Measurements from ENCODE around the gene OSTF1.
A peak's percentile ranks its signal among the peaks of the same experiment; 100 is the strongest.

The OSTF1 gene, protein sequence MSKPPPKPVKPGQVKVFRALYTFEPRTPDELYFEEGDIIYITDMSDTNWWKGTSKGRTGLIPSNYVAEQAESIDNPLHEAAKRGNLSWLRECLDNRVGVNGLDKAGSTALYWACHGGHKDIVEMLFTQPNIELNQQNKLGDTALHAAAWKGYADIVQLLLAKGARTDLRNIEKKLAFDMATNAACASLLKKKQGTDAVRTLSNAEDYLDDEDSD

DNA sequence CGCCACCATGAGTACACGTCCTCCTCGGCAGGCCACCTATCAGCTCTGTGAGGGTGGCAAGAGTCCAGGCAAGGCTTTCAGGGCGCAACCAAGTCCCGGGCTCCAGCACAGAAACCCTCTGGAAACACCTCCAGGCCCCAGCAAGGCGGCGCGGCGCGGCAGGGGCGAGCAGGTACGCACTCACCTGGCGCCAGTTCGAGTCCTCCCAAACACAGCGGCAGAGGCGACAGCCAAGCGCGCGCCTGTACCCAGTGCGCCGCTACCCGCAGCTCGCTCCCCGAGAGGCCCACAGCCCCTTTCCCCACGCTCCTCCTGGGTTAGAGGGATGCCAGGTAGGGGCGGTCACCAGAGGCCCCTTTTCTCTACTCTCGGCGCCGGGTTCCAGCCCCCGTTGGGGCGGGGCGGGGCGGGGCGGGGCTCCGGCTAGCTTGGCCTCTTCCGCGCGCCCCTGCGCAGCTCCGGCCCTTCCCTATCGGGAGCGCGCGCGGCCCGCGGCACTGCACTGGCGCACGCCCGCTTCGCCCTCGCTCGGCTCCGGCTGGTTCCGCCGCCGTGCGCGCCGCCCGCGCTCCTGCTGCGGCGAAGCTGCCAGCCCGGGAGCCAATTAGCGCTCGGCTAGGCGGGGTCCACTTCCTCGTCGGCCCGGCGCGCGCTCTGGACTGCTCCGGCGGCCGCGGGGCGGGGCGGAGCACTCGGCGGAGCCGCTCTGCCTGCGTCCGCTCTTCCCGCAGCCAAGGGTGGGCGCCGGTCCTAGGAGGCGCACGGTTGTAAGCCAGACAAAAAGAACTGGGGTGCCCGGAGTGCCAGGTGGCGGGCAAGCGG lies at the start of gene OSTF1, which contains the start of gene NMRK1:
TSS of gene OSTF1 (plus strand) at position 691 of the 822 bp plus-strand sequence. CDS start 179 bp downstream, outside the sequence.
TSS of gene NMRK1 (minus strand) at position 332 of the 822 bp plus-strand sequence. CDS start 5,040 bp downstream, outside the sequence.
- no peak for TF ChIP-seq CTCF (IDR thresholded peaks at IDR 0.05; ENCODE audit: low read depth, low read length)
- peak within 1 kb of the TSS; percentile 92 to 98 for H3K4me3 ChIP-seq (replicated peaks in 1 of 2; ENCODE audit: low read depth in 2 of 2, low read length in 2 of 2)
- peak; percentile 94 to 98 for DNase-seq (ENCODE audit: low read depth in 2 of 2)

GRCh38 chr9:75039009-75039408 lies 49.3 kb upstream of the OSTF1 start:
- no peak for TF ChIP-seq CTCF (IDR thresholded peaks at IDR 0.05; ENCODE audit: low read depth, low read length)
- DNase-seq (ENCODE audit: low read depth in 2 of 2): peak; percentile 58 to 70
- H3K4me3 ChIP-seq (replicated peaks in 1 of 2; ENCODE audit: low read depth in 2 of 2, low read length in 2 of 2): no peak overlapping the region

- DNase-seq (ENCODE audit: low read depth in 2 of 2): no peak
Observed at GRCh38 chr9:75039801-75040200, 48.5 kb upstream of the OSTF1 start.

DNA sequence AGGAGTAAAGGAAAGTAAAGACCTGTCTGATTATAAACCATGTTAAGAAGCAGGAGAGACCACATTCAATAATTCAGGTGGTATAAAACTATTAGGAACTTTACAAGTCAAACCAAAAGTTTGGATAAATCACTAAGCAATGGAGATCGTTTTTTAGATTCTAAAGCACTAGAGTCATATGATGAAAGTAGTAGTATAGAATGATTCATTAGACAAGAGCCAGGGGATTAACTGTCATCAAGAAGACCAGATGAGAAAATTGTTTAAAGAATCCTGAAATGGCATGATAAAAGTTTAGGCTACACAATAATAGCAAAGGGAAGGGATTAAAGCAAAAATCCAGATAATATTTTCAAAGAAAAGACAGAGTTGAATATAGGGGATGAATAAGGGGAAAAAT lies 47.3 kb upstream of the OSTF1 start:
- H3K4me3 ChIP-seq (replicated peaks in 1 of 2; ENCODE audit: low read depth in 2 of 2, low read length in 2 of 2): no peak overlapping the region
- TF ChIP-seq CTCF (IDR thresholded peaks at IDR 0.05; ENCODE audit: low read depth, low read length): no peak
- no peak for DNase-seq (ENCODE audit: low read depth in 2 of 2)

More at GRCh38 chr9:75039801-75040200, 48.5 kb upstream of the OSTF1 start:
- H3K4me3 ChIP-seq (replicated peaks in 1 of 2; ENCODE audit: low read depth in 2 of 2, low read length in 2 of 2): no peak overlapping the region
- no peak for TF ChIP-seq CTCF (IDR thresholded peaks at IDR 0.05; ENCODE audit: low read depth, low read length)

DNA sequence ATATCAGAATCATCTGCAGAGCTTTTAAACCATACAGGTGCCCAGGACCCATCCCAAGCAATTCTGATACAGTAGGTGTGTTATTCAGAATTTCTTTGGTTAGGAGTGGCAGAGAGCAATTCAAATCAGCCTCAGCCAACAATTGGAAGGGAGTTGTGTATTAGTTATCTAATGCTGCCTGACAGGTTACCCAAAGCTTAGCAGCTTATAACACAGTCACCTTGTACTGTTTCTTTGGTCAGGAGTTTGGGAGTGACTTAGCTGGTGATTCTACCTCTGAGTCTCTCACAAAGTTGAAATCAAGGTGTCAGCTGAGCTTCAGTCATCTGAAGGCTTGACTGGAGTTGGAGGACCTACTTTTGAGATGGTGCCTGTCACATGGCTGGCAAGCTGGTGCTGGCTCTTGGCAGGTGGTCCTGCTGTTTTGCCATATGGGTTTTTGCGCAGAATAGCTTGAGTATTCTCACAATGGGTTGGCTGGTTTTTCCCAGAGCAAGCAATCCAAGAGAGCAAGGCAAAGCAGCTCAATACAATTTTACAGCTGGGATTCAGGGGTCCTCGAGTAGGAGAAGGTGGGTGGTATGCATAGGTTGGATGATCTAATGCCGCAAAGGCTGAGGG lies 41.5 kb upstream of the OSTF1 start:
- no peak overlapping the region for H3K4me3 ChIP-seq (replicated peaks in 1 of 2; ENCODE audit: low read depth in 2 of 2, low read length in 2 of 2)
- no peak for DNase-seq (ENCODE audit: low read depth in 2 of 2)
- no peak for TF ChIP-seq CTCF (IDR thresholded peaks at IDR 0.05; ENCODE audit: low read depth, low read length)

GRCh38 chr9:75047506-75047905 lies 40.8 kb upstream of the OSTF1 start:
- no peak for TF ChIP-seq CTCF (IDR thresholded peaks at IDR 0.05; ENCODE audit: low read depth, low read length)

More at GRCh38 chr9:75047506-75047905, 40.8 kb upstream of the OSTF1 start:
- DNase-seq (ENCODE audit: low read depth in 2 of 2): no peak
- no peak overlapping the region for H3K4me3 ChIP-seq (replicated peaks in 1 of 2; ENCODE audit: low read depth in 2 of 2, low read length in 2 of 2)

All from cardiac fibroblast (primary cell).